GM18507 (cell line): ENCODE results near the gene MMP7.

ENCODE experiments used
- DNase-seq: peaks from one replicate; pipeline ENCODE4 v3.0.0; 2011; ENCODE audit warnings: low read depth; ENCODE audit not compliant: insufficient read length; ENCODE audit errors: extremely low spot score
- FAIRE-seq: peaks from 2 replicates; lab custom pipeline; 2011; peaks lifted over from hg19 to GRCh38; lab: Jason Lieb, UNC

The MMP7 gene

DNA sequence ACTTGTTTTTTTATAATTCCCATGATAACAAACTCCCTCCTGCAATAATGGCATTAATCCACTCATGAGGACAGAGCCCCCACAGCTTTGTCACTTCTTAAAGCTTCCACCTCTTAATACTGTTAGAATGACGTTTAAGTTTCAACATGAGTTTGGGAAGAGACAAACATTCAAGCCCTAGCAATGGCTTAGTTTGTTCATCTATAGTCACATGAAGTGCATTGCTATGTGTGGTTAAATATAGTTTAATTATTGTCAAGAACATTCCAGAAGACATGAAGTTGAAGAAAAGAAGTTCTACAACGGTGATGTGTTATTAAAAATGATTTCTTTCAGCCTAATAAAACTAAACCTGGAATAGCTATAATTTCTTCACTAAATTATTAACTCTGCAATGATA is 30.6 kb downstream of the MMP7 start:
- FAIRE-seq, result no peak

DNA sequence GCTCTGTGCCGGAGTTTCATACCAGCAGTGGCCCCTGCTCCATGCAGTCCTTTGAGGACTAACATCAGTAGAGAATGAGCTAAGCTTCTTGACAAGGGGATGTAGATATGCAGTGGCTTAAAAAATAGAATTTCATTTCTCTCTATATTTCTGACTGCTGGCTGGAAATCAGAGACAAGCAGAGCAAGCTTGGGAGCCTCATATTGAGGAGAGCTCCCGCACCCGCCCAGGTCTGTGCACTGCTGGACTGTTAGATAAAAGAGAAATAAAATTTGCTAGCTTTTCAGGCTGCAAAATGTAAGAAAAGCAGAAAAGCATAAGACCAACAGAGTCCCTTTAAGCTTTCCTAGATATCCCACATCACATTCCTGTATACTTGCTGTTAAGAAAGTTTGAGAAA is 31.4 kb downstream of the MMP7 start:
- FAIRE-seq, result no peak
- no peak for DNase-seq

More for the DNA sequence above, 30.6 kb downstream of the MMP7 start:
- DNase-seq, result no peak

DNA sequence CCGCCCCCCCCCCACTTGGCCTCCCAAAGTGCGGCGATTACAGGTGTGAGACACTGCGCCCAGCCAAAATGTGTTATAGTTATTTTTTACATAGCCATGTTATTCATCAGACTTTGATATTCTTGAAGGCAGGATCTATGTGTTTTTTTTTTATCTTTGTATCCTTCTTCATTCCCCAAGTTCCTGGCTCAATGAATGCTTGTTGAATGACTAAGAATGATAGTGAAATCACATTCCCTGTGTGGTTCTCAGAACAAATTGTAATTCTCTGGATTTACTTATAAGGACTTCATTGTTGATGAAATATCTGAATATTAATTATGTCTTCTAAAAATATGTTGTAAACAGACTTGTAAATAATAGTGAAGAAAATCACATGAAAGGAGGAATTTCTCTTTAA is 33.5 kb downstream of the MMP7 start:
- DNase-seq (no peak), FAIRE-seq (no peak)

DNA sequence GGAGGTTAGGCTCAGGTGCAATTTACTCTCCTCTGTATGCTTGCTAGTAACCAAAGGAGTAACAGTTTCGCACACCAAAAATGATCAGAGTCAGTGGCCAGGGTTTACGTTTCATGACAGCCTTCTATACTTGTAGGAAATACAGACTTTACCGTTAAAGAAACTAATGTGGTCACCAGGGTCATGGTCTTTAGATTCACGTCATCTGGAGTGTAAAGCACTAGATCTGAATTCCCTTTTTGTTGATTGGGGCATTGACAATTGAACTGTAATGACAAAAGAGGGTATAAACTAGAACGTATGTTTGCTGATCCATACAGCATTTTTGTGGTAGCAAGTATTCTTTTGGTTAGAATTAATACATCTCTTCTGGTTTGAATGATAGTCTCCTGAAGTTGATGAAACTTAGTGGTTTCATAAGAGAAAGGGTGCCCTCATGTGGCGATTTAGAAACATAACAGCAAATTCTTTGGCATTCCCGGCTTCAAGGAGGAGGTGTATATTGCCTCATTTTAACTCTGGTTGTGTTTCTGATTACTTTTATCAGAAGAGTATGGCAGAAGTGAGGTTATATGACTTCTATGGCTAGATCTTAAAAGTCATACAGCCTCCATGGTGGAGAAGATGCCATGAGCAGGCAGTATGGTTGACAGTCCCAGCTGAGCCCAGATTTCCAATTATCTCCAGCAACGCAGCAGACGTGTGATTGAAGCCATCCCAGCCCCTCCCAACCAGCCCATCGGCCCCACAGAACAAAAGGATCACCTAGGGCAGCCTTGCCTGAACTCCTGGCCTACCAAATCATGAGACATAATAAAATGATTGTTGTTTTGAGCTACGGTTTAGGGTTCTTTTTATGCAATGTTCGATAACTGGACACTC is 35.1 kb downstream of the MMP7 start:
- peak; percentile 87 for FAIRE-seq
- DNase-seq, result peak; percentile 32

DNA sequence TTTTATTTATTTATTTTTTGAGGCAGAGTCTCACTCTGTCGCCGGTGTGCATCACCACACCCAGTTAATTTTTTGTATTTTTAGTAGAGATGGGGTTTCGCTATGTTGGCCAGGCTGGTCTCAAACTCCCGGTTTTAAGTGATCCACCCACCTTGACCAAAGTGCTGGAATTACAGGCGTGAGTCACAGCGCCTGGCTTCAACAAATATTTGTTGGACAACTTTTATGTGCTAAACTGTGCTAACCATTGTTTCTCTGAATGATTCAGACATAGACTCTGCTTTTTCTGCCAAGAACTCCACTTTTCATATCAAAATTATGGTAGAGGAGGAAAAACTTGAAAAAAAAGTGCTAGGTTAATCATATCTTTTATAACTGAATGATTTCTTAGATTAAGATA is 36.3 kb downstream of the MMP7 start:
- DNase-seq, result no peak
- no peak for FAIRE-seq

DNA sequence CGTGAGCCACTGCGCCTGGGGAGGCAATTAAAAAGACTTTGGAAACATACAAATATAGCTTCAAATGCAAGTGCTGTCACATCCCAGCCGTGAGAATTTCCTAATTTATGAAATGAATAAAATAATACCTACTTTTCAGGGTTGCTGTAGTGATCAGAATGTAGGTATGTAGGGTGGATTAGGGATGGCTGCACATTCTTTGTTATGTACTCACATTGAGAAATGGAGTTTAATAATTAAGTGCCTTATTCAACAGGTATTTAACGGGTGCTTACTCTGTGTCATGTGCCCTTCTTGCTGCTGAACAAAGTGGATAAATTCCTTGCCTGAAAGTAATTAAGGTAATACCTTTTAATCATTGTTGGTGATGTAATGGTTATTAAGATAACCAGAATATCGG is 37.0 kb downstream of the MMP7 start:
- no peak for DNase-seq
- FAIRE-seq, result no peak

DNA sequence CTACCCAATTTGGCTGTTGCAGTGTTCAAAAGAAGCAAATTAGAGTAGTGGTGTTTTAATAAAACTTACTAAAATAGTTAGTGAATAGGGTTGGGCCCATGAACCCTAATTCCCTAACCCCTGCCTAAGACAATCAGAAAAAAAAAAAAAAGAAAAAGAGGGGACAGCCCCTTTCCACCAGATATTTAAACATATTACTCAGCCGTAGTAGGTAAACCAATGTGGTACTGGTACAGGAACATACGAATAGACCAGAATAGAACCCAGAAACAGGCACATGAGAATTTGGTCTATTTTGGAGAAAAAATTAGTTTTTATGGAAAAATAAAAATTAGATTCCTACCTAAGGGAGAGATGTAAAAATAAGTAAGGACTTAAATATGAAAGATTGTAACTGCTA is 38.6 kb downstream of the MMP7 start:
- FAIRE-seq, result no peak
- no peak for DNase-seq

DNA sequence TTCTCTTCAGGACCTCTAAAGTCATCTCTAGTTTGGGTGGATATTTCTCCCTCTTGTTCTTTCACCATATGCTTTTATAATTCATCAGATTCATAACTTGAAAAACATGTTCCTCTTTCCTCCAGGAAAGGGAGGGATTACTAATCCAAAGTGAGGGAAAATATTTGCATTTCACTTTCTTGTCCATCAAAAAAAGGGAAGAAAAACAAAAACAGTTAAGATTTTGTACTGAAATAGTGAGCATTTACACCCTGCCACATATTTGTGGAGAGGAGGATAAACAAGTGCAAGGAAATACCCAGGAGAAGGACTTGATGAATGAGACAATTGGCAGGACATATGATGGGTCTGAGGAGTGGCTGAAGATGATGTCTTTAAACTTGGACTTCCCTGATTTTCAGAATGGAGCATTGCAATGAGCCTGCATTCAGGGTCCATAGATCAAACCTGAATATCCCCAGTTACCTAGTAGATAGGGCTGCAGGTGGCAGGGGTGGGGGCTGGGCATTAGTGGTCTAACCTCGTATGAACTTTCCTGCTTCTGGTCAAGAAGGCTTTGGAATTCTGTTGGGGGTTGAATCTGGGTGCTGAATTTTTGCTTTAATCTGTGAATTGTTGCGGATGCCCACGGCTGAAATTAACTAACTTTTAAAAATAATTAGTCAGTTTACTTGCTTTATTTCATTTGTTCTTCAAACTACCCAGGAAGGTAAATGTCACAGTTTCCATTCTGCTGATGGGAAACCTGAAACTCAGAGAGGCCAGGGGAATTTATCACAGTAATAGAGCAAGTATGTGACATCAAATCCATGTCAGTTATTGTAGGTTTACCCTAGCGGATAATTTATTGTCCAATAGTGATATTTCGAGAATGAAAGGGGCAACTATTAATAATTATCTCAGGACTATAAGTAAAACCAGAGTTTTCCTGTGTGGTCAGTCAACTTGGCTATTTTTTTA is 41.1 kb downstream of the MMP7 start:
- FAIRE-seq, result peak; percentile 5

DNA sequence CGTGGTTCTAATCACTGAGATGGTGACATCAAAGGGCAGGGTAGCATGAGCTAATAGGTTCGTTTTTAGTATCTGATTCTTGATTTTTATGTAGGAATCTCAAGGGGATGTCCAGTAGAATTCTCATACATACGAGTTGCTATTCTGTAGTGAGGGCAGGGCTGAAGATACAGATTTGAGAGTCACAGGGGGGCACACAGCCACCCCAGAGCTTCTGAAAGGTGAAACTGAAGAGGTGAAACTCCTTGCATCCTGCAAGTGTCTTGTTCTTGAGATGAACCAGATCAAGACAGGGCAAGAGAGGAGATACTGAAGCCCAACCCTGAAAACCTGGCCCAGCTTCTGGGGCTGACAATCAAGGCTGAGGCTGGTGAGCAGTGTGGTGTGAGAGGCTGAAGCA is 42.3 kb downstream of the MMP7 start:
- DNase-seq (no peak), FAIRE-seq (peak; percentile 33)

More for the DNA sequence above, 41.1 kb downstream of the MMP7 start:
- DNase-seq, result no peak

DNA sequence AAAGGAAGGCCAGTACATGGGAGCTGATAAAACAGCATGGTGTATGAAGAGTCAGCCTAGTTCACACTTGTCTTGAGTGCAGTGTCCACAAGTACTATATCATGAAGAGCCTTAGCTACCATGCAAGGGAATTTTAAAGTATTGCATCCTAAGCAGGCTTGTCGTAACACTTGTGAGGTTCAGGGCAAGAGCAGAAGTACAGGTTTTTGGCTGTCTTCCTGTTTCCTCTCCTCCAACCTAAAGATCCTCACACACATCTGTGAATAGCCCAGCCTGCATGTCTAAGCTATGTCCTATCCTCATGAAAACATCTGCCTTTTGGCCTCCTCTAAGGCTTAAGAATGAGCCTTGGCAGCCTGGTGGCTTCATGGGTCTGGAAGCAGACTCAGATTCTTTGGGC is 43.3 kb downstream of the MMP7 start:
- DNase-seq, result no peak
- FAIRE-seq, result no peak

DNA sequence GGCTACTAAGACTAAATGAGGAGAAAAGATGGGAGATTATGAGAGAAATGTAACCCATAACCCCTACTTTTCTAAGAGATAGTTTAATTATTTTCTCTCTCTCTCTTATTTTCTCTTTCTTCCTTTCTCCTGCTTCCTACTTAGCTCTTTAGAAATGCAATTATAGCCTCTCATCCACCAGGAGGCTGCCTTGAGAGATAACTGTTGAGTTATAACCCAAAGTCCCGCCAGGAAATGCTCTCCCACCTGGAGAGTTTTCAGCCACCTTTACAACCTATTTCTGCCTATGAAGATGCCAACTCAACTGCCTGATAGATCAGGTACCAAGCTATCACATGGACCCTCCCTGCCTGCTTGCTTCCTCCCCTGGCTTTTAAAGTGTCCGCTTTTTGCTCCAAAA is 44.0 kb downstream of the MMP7 start:
- FAIRE-seq (no peak), DNase-seq (no peak)

DNA sequence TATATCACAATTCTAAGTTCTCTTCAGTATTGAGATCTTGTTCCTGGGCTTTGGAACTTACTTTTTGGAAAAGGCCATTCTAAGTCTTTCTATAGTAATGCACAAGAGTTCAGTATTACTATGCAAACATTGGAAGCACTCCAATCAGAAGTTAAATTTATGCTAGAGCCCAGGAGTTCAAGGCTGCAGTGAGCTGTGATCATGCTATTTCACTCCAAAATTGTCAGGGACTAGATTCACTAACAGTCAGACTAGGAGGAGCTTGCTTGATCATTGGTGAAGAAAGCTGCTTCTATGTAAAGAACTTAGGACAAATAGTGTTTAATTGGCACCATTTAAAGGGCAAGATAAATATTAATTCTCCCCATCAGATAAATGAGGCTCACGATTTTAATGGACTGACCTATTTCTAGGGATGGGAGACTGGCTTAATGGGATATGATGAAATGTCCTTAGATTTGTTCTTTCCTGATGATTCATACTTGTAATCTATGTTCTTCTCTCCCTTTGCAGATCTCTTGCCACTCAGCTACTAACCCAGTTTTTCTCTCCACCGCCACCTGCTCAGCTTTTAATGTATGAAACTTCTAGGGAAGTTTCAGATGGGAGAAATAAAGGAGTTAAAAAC is 45.3 kb downstream of the MMP7 start:
- no peak for FAIRE-seq

DNA sequence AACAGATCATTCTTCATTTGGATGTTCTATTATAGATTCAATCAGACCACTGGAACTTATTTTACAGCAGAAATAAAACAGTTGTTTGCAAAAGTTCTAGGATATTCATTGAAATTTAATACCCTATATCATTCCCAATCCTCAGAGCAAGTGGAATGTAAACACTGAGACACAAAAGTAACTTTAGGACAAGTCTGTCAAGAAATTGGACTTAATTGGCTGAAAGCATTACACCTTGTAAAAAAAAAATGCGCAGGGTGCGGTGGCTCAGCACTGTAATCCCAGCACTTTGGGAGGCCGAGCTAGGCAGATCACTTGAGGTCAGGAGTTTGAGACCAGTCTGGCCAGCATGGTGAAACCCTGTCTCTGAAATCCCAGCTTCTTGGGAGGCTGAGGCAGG is 48.1 kb downstream of the MMP7 start:
- FAIRE-seq, result no peak
- no peak for DNase-seq

More for the DNA sequence above, 45.3 kb downstream of the MMP7 start:
- no peak for DNase-seq

DNA sequence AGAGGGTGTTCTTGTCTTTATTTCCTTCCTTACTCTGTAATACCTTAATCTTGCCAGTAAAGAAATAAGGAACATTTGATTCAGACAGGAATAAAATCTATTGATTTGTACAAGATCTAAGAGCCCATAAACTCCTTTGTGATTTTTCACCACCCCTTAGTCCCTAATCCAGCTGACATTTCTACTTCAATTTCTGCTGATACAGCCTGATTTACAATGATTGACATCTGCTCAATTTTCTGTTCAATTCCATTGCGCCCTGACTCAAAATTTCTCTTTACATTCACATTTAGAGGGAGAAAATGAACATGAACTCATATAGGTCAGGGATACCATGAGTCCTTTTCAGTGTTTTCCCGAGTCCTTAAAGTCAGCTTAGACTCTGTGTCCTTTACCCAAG is 50.8 kb downstream of the MMP7 start:
- no peak for FAIRE-seq
- DNase-seq, result no peak

DNA sequence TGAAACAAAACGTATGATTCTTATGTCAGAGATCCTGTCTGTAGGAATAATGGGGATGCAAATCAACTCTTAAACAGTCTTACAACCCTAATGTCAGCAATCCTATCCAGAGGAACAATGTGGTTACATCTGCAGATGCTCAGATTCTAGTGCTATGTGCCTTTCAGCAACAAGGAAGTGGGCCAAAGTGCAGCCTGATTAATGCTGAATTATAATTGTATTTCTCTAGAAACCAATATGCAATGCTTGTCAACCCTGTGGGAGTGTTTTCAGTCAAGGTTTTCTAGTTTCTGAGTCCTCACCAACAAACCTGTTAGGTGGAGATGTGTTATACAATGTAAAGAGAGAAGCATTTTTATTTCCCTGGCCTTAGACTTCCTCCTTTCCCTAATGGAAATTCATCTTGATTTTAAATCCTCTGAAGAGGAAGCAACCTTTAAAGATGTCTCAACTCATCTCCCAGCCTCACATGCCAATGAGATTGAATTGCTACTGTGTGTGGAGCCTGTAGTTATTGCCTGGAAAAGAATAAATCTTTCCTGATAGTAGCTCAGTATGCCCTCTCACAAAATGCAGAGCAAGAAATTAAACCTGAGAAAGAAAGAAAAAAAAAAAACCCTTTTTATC is 51.8 kb downstream of the MMP7 start:
- FAIRE-seq (no peak), DNase-seq (no peak)

DNA sequence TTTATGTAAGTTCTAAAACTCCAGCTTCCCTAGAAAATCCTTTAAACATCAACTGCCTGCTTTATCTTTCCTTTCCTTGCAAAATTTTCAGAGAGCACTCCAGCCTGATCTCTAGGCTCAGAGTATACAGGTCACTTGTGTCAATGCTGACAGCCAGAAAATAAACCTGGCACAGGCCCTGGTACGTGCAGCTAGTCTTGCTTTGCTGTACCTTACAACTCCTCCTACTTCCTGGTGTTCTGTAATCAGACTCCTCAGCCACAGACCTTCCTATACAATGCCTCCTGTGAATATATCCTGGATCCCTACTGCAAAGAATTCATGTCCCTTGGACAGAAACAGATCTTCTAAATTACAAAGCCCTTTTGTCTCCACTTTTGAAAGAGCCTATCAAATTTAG is 53.7 kb downstream of the MMP7 start:
- DNase-seq (no peak), FAIRE-seq (peak; percentile 80)

DNA sequence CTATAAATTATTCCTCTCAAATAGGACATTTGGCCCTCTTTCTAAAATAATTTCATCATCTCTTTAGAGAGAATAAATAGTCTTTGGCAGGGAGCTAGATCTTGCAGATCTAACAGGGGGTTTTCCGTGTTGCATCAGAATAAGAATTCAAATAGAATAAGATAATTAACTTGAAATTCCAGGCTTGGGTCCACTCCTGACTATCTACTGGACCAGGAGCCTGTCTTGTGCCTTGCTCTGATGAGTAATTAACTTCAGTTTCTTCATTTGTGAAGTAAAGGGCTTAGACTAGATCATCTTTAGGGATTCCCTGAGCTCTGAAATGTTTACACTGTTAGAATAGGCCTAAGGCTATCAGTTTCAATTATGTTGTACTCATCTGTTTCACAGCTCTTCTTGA is 54.5 kb downstream of the MMP7 start:
- FAIRE-seq (no peak), DNase-seq (no peak)

DNA sequence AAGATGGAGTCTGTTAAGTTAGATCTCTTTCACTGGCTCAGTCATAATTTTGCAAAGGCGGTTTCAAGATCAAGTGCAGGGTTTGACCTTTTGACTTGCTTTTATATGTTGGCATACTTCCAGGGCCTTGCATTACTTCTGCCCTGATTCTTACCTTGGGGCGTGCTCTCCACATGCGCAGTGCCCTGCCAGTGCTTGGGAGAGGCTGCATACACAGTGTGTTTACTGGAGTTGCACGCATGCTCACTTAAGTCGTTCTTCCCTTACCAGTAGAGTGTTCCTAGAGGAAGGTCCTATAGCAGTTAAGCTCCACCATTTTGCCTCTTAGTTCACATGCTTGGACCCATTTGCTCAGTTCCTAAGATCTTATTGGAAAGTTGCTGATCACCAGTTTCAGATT is 57.0 kb downstream of the MMP7 start:
- FAIRE-seq, result no peak
- no peak for DNase-seq

DNA sequence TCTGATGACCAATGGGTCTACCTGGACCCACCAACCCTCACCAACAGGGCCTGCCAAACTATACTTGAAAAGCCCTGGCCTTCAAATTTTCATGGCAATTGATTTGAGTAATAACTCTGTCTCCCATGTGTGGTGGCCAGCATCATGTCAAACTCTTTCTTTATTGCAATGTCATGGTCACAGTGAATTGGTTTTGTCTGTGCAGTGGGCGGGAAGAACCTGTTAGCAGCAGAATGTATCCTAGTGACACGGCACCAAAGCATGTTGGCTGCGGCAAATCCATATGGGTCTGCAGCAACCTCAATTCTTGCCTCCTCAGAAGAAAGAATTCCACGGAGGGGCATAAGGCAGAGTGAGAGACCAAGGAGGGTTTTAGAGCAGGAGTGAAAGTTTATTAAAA is 58.4 kb downstream of the MMP7 start:
- FAIRE-seq, result no peak
- DNase-seq, result no peak

DNA sequence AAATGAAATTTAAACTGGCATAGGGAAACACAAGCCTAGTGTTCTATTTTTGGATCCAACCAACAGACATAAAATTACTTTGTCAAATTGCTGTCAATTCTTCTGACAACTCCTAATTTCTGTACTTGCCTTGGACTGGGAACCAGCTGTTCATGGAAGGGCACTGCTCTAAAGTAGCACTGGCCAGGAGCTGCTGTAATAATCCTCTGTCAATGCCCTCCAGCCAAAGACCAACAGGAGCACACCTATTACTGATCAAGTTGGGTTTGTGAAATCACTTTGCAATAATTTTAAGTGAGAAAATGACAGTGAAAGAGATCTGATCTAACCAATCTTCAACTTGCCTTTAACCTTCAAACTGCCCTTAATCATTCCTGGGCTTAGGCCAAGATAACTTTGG is 59.1 kb downstream of the MMP7 start:
- no peak for DNase-seq
- no peak for FAIRE-seq
